PC-3 (cell line): ENCODE results near the gene KCNQ5. TPM values are rescaled to one million over a fixed set of nuclear protein-coding genes. Genes with fewer than 3 reads are reported as not detected.
A peak's percentile ranks its signal among the peaks of the same experiment; 100 is the strongest.

Experiments used
- ATAC-seq: fragments of 200-7000 bp; cut with Tn5 transposase; 2 replicates; pipeline ENCODE4 v1.9.1; 2020; ENCODE audit warnings: mild to moderate bottlenecking, moderate library complexity
- BruUV-seq: library from RNA; stranded (reverse); fragments of 400-500 nt; replicated peaks from 2 replicates; lab custom pipeline; 2021; lab: Mats Ljungman, UMichigan
- CTCF ChIA-PET: fragments of 300-600 bp; sonication (Branson Sonifier 250); formaldehyde crosslinking; loops from one replicate; lab custom pipeline; 2022; ENCODE audit warnings: antibody characterized with exemption; lab: Charles Lee
- POLR2A ChIA-PET: fragments of 300-600 bp; sonication (Branson Sonifier 250); formaldehyde crosslinking; loops from one replicate; lab custom pipeline; 2022; ENCODE audit warnings: antibody characterized with exemption; ENCODE audit not compliant: unreplicated experiment; lab: Charles Lee
- DNase-seq: peaks from one replicate; pipeline ENCODE4 v3.0.0-alpha.2; 2015
- H2AFZ ChIP-seq: fragments of 300-600 bp; sonication (generic); 2 replicates; pipeline ENCODE4 v1.6.0; 2016; ENCODE audit warnings: antibody characterized with exemption, low read length
- H3F3A ChIP-seq: fragments of 300-600 bp; sonication (generic); one replicate; pipeline ENCODE4 v1.6.0; 2017; ENCODE audit warnings: antibody characterized with exemption, low read length, control low read depth, mild to moderate bottlenecking; ENCODE audit not compliant: unreplicated experiment
- H3K27ac ChIP-seq: fragments of 300-600 bp; sonication (generic); 2 replicates; pipeline ENCODE4 v1.5.1; 2016; ENCODE audit warnings: mild to moderate bottlenecking, low read length
- H3K27me3 ChIP-seq: fragments of 300-600 bp; sonication (generic); 2 replicates; pipeline ENCODE4 v1.6.1; 2016; ENCODE audit warnings: low read length, mixed read lengths
- H3K36me3 ChIP-seq: fragments of 300-600 bp; sonication (generic); 2 replicates; pipeline ENCODE4 v1.6.1; 2016; ENCODE audit warnings: low read depth, mixed run types, low read length, mixed read lengths
- H3K4me1 ChIP-seq: fragments of 300-600 bp; sonication (generic); 2 replicates; pipeline ENCODE4 v1.5.1; 2016; ENCODE audit warnings: low read length; ENCODE audit not compliant: insufficient read depth
- H3K4me2 ChIP-seq: fragments of 300-600 bp; sonication (generic); 2 replicates; pipeline ENCODE4 v1.6.0; 2016; ENCODE audit warnings: low read length
- H3K4me3 ChIP-seq: fragments of 300-600 bp; sonication (generic); 2 replicates; pipeline ENCODE4 v1.5.1; 2016; ENCODE audit warnings: mild to moderate bottlenecking, low read length, mixed read lengths
- H3K79me2 ChIP-seq: fragments of 300-600 bp; sonication (generic); 2 replicates; pipeline ENCODE4 v1.6.1; 2017; ENCODE audit warnings: low read length, mixed read lengths
- H3K9ac ChIP-seq: fragments of 300-600 bp; sonication (generic); 2 replicates; pipeline ENCODE4 v1.6.0; 2016; ENCODE audit warnings: mild to moderate bottlenecking, low read length
- H3K9me2 ChIP-seq: fragments of 300-600 bp; sonication (generic); replicated peaks from 2 replicates; pipeline ENCODE4 v1.6.1; 2016; ENCODE audit warnings: mixed run types, low read length, mixed read lengths
- H3K9me3 ChIP-seq: fragments of 300-600 bp; sonication (generic); 2 replicates; pipeline ENCODE4 v1.6.1; 2016; ENCODE audit warnings: low read length, mixed read lengths
- H4K20me1 ChIP-seq: fragments of 300-600 bp; sonication (generic); 2 replicates; pipeline ENCODE4 v1.6.1; 2016; ENCODE audit warnings: low read length, mixed read lengths
- EZH2 ChIP-seq: fragments of 300-600 bp; sonication (generic); IDR thresholded peaks from one replicate; pipeline ENCODE4 v1.6.1; 2017; ENCODE audit warnings: antibody characterized with exemption, mild to moderate bottlenecking, low read length; ENCODE audit not compliant: unreplicated experiment
- EZH2phosphoT487 ChIP-seq: fragments of 300-600 bp; sonication (generic); IDR thresholded peaks from 2 replicates; pipeline ENCODE4 v1.6.1; 2018; ENCODE audit warnings: mild to moderate bottlenecking, antibody characterized with exemption, low read length, borderline replicate concordance
- intact Hi-C: fragments of 100-400 bp; cut with micrococcal nuclease; formaldehyde crosslinking; loops from 2 replicates; pipeline ENCODE4 v1.9.0; 2023
- total RNA-seq: library from RNA; depleted of rRNA; stranded (reverse); fragments of >200 nt; gene quantifications from 2 replicates; pipeline ENCODE4 v1.2.3, GENCODE V29; 2014
- TF ChIP-seq, protein P1 (sequence below): fragments of 300-600 bp; sonication (generic); conservative IDR thresholded peaks from 2 replicates; pipeline ENCODE4 v1.5.1; 2017; ENCODE audit warnings: antibody characterized with exemption, low read depth, mild to moderate bottlenecking, low read length

Gene KCNQ5
- total RNA-seq, 1 experiment from 2014 or later = not detected

DNA sequence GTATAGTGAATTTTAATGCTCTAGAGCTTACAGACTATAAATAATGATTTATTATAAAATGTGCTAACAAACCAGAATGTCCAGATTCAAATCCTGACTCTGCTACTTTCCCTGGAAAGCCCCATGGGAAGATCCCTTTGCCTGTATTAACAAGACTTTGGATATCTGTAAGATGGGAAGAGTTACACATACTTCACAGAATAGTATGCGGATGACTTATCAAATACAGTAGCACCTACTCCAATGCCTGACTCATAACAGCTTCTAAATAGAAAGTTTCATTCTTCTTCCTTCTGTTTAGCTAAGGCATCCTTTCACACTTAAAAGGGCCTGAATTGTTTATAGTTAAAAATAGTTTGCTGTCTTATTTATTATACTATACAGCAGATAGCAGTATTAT, 166.3 kb downstream of the KCNQ5 start:
- POLR2A ChIA-PET = no interaction called here
- Histone ChIP-seq H3K4me3 (no peak overlapping the region), H3K4me1 (peaks cover 16% of the 10 kb centered on the region), H3K9me3 (no peaks in the 10 kb centered on the region), H3K27ac (peak overlapping the region; percentile 41; the same call in 1 of the 2 replicates), H4K20me1 (no peaks in the 10 kb centered on the region), H3K4me2 (no peak overlapping the region), H3K36me3 (no peaks in the 10 kb centered on the region), H3F3A (no peaks in the 10 kb centered on the region), H3K79me2 (no peaks in the 10 kb centered on the region), H3K27me3 (no peaks in the 10 kb centered on the region), H3K9ac (no peak overlapping the region), H3K9me2 (no peaks in the 10 kb centered on the region), H2AFZ (no peak overlapping the region)
- TF ChIP-seq, protein P1, sequence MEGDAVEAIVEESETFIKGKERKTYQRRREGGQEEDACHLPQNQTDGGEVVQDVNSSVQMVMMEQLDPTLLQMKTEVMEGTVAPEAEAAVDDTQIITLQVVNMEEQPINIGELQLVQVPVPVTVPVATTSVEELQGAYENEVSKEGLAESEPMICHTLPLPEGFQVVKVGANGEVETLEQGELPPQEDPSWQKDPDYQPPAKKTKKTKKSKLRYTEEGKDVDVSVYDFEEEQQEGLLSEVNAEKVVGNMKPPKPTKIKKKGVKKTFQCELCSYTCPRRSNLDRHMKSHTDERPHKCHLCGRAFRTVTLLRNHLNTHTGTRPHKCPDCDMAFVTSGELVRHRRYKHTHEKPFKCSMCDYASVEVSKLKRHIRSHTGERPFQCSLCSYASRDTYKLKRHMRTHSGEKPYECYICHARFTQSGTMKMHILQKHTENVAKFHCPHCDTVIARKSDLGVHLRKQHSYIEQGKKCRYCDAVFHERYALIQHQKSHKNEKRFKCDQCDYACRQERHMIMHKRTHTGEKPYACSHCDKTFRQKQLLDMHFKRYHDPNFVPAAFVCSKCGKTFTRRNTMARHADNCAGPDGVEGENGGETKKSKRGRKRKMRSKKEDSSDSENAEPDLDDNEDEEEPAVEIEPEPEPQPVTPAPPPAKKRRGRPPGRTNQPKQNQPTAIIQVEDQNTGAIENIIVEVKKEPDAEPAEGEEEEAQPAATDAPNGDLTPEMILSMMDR = no peak
- TF ChIP-seq EZH2phosphoT487 (no peak), EZH2 (no peak)
- intact Hi-C loops = loop anchor here (10.0 kb wide), 1 partner anchor 143 kb away; no protein-coding TSS in a partner anchor
- no TSS peak for BruUV-seq
- DNase-seq (peak; percentile 46), ATAC-seq (no peak)
- CTCF ChIA-PET = no interaction called here

DNA sequence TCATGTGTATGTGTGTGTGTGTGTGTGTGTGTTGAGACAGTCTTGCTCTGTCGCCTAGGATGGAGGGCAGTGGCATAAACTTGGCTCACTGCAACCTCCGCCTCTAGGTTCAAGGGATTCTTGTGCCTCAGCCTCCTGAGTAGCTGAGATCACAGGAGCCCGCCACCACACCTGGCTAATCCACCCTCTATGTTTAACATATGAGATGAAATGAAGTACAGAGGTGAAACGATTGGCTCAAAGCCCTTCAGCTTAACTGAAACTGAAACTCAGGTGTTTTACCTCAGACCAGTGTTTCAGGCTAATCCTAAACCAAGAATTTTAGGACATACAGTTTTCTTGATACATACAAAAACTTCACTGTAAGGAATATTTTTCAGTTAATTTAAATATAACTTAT, 167.3 kb downstream of the KCNQ5 start:
- no peaks in the 10 kb centered on the region for H4K20me1 ChIP-seq
- H3K27me3 ChIP-seq = no peaks in the 10 kb centered on the region
- peaks cover 16% of the 10 kb centered on the region for H3K4me1 ChIP-seq
- no peak overlapping the region for H3K4me3 ChIP-seq
- ChIA-PET POLR2A (no interaction called here), CTCF (no interaction called here)
- H3K79me2 ChIP-seq = no peaks in the 10 kb centered on the region
- no peak overlapping the region for H3K27ac ChIP-seq
- no peaks in the 10 kb centered on the region for H3F3A ChIP-seq
- no peaks in the 10 kb centered on the region for H3K9me3 ChIP-seq
- H3K4me2 ChIP-seq = no peak overlapping the region
- no peaks in the 10 kb centered on the region for H3K9me2 ChIP-seq
- TF ChIP-seq, protein P1 = no peak
- TF ChIP-seq EZH2 = no peak
- no peak for TF ChIP-seq EZH2phosphoT487
- H2AFZ ChIP-seq = no peak overlapping the region
- ATAC-seq (no peak), DNase-seq (no peak)
- intact Hi-C loops = loop anchor here (10.0 kb wide), 1 partner anchor 144 kb away; no protein-coding TSS in a partner anchor
- no peaks in the 10 kb centered on the region for H3K36me3 ChIP-seq
- BruUV-seq = no TSS peak
- no peak overlapping the region for H3K9ac ChIP-seq

DNA sequence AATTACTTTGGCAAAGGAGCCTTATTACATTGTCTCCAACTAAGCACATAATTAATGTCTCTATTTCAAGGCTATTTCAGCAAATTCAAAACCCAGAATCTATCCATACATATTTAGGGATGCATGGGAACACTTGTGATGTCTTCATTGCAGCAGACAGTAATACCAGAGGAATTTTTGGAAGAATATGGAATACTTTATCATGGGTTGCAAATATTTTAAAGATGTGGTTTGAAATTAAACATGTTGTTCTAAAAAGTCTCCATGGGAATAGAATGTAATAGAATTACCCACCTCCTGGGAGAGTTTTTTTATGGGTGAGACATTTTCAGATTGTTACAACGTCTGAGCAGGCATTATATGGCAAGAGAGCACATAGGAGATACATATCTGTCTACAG, 170.8 kb downstream of the KCNQ5 start:
- Histone ChIP-seq H3K9ac (no peak overlapping the region), H3K4me2 (no peak overlapping the region), H4K20me1 (no peaks in the 10 kb centered on the region), H3K9me3 (no peaks in the 10 kb centered on the region), H3K4me3 (no peak overlapping the region), H3K4me1 (peaks cover 3% of the 10 kb centered on the region), H2AFZ (no peak overlapping the region), H3K27ac (no peak overlapping the region), H3K27me3 (no peaks in the 10 kb centered on the region), H3F3A (no peaks in the 10 kb centered on the region), H3K9me2 (no peaks in the 10 kb centered on the region), H3K36me3 (no peaks in the 10 kb centered on the region), H3K79me2 (no peaks in the 10 kb centered on the region)
- BruUV-seq = no TSS peak
- no peak for TF ChIP-seq EZH2
- no peak for TF ChIP-seq EZH2phosphoT487
- TF ChIP-seq, protein P1 = no peak
- CTCF ChIA-PET = no interaction called here
- DNase-seq (no peak), ATAC-seq (no peak)
- POLR2A ChIA-PET = no interaction called here
- intact Hi-C loops = no loop called here
